Measurements from ENCODE around the gene PRR35.

Gene PRR35

DNA sequence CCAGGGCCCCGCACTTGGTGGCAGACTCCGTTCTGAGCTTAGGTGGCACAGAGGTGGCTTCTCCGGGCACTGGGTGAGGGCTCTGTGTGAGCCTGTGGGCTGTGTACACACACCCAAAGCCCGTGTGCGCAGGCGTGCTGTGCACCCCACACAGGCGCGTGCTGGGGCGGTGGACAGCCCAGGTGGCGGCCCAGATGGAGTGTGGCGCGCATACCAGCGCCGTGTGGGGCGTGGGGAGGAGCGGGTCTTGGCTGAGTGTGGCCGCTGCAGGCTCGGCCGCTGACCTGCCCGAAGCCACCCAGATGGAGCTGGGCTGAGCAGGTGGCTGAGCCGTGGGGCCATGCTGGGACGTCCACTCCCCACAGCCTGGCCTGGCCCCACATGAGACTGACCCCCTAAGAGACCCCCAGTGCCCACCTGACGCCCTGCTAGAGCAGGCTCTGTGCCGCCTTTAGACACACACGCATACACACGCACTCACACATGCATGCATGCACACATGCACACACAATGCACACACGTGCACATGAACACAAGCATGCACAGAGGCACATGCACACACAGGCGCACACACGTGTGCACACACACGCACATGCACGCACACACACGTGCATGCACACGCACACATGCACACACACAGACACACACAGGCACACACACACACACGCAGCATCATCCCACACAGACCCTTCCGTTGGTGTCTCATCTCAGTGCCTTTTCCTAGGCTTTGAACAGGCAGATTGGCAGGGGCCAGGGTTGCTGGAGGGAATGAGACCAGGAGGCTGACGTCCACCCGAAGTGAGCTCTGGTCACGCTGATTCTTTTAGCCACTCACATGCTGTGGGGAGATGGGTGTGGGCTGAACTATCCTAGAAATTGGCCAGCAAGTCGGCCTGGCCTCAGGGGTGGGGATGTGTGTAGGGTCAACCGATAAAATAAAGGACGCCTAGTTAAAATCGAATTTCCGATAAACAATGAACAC lies 2.1 kb downstream of the PRR35 start:
- H3K4me3 ChIP-seq: no peak overlapping the region
- no peaks in the 10 kb centered on the region for H3K36me3 ChIP-seq
- H3K27ac ChIP-seq: no peak overlapping the region

DNA sequence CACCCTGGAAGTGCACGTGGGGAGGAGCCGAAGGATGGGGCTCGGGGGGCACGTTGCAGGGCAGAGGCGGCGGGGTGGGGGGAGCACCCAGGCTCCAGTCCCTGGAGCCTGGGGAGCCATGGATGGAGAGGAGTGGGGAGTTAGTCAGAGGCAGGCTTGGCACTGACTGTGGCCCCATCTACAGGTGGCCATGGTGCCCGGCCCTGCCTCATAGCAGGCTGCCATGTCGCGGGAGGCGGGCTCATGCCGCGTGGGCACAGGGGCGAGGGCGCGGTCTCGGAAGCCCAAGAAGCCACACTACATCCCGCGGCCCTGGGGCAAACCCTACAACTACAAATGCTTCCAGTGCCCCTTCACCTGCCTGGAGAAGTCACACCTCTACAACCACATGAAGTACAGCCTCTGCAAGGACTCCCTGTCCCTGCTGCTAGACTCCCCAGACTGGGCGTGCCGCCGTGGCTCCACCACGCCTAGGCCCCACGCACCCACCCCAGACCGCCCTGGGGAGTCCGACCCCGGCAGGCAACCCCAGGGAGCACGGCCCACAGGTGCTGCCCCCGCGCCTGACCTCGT lies 3.0 kb downstream of the PRR35 start:
- peaks cover 0 to 38% (median 23%) of the 10 kb centered on the region in 4 donors for H3K4me1 ChIP-seq
- H3K4me3 ChIP-seq: no peak overlapping the region
- no peaks in the 10 kb centered on the region for H3K36me3 ChIP-seq
- peaks cover 0 to 73% of the 10 kb centered on the region in 2 donors for H3K27me3 ChIP-seq
- no peak for DNase-seq
- TF ChIP-seq, protein P1, sequence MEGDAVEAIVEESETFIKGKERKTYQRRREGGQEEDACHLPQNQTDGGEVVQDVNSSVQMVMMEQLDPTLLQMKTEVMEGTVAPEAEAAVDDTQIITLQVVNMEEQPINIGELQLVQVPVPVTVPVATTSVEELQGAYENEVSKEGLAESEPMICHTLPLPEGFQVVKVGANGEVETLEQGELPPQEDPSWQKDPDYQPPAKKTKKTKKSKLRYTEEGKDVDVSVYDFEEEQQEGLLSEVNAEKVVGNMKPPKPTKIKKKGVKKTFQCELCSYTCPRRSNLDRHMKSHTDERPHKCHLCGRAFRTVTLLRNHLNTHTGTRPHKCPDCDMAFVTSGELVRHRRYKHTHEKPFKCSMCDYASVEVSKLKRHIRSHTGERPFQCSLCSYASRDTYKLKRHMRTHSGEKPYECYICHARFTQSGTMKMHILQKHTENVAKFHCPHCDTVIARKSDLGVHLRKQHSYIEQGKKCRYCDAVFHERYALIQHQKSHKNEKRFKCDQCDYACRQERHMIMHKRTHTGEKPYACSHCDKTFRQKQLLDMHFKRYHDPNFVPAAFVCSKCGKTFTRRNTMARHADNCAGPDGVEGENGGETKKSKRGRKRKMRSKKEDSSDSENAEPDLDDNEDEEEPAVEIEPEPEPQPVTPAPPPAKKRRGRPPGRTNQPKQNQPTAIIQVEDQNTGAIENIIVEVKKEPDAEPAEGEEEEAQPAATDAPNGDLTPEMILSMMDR (IDR thresholded peaks at IDR 0.05): no peak
- intact Hi-C loops (cut with DNase I; ENCODE audit: low total_unique reads): no loop called here
- no peaks in the 10 kb centered on the region for H3K9me3 ChIP-seq
- H3K27ac ChIP-seq: no peak overlapping the region

More for the DNA sequence above, 2.1 kb downstream of the PRR35 start:
- intact Hi-C loops (cut with DNase I; ENCODE audit: low total_unique reads): no loop called here
- H3K9me3 ChIP-seq: no peaks in the 10 kb centered on the region
- TF ChIP-seq, protein P1 (IDR thresholded peaks at IDR 0.05): no peak
- H3K4me1 ChIP-seq: peaks cover 0 to 38% (median 23%) of the 10 kb centered on the region in 4 donors
- H3K27me3 ChIP-seq: peaks cover 0 to 81% of the 10 kb centered on the region in 2 donors
- DNase-seq: no peak

DNA sequence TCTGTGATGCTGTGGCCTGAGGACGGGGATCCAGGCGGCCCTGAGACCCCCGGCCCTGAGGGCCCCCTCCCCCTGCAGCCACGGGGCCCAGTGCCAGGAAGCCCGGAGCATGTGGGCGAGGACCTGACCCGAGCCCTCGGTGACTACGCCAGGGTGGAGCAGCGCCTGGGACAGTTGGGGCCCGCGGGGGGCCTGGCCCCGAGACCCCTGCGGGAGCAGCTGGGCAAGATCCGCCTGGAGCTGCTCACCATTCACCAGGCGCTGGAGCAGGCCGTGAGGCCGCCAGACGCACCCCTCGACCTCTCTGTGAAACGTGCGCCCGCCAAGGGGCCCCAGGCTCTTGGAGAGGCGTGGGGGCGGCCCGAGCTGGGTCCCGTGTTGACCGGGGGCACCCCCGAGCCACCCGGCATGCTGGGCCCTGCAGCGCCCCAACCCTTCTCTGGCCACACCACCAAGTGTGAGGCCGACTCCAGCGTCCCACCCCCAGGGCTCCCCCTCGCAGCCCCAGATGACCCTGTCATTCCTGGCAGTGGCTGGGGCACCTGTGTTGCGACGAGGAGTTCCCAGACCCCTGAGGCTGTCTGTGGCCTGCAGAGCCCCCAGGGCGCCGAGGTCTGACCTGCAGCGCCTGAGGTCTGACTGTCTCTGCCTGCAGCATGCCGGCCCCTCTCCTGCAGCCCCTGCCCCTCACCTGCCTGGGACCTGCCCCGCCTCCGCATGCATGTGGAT lies 4.7 kb downstream of the PRR35 start:
- TF ChIP-seq, protein P1 (IDR thresholded peaks at IDR 0.05): no peak
- H3K4me1 ChIP-seq: peaks cover 0 to 44% (median 27%) of the 10 kb centered on the region in 4 donors
- no peaks in the 10 kb centered on the region for H3K9me3 ChIP-seq
- H3K4me3 ChIP-seq: no peak overlapping the region
- no peaks in the 10 kb centered on the region for H3K36me3 ChIP-seq
- no peak for DNase-seq
- peaks cover 0 to 56% of the 10 kb centered on the region in 2 donors for H3K27me3 ChIP-seq
- intact Hi-C loops (cut with DNase I; ENCODE audit: low total_unique reads): no loop called here
- no peak overlapping the region for H3K27ac ChIP-seq

DNA sequence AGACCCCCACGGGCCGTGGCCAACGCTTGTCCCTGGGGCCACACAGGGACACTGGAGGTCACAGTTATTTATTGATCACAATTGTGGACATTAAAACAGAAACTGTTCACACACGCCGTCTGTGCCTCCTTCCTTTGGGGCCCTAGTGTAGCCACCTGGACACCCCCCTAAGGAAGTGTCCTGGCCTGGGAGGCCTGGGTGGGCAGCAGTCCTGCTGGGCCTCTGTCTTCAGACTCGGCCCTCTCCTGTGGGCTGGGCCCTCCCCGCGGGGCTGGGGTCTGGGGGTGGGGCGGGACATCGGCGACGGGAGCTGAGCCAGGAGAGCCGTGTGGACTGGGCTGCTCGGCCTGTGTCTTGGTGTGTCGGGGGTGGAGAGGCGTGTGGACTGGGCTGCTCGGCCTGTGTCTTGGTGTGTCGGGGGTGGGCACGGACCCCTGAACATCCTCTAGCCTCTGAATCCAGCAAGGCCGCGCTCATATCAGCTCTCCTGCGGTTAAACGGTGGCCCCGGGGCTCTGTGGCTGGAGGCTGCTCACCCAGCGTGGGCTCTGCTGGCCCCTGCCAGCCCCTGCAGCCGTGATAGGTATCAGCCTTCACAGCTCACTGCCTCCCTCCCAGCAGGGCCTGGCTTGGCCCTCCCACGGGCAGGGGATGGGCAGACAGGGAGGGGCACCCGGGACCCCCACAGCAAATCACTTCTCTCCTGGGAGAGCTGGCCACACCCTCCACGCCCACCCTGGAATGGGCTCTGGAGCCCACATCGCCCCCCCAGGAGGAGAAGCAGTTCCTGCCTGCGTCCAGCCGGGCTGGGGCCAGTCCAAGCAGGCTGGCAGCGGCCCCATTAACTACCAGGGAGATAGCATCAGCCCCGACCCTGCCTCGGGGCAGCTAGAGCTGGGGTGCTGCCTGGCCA lies 5.5 kb downstream of the PRR35 start:
- no peaks in the 10 kb centered on the region for H3K9me3 ChIP-seq
- peaks cover 0 to 49% of the 10 kb centered on the region in 2 donors for H3K27me3 ChIP-seq
- TF ChIP-seq, protein P1 (IDR thresholded peaks at IDR 0.05): no peak
- H3K36me3 ChIP-seq: no peaks in the 10 kb centered on the region
- no peak for DNase-seq
- intact Hi-C loops (cut with DNase I; ENCODE audit: low total_unique reads): no loop called here
- no peak overlapping the region for H3K4me3 ChIP-seq
- H3K4me1 ChIP-seq: peaks cover 0 to 42% (median 27%) of the 10 kb centered on the region in 4 donors
- no peak overlapping the region for H3K27ac ChIP-seq
